ENCODE data around the gene NDUFB10.
"Not testable (repeated sequence)": the region's sequence is repeated elsewhere in the genome, so short reads cannot be mapped to it uniquely, and the experiment has no call there.

NDUFB10 gene

DNA sequence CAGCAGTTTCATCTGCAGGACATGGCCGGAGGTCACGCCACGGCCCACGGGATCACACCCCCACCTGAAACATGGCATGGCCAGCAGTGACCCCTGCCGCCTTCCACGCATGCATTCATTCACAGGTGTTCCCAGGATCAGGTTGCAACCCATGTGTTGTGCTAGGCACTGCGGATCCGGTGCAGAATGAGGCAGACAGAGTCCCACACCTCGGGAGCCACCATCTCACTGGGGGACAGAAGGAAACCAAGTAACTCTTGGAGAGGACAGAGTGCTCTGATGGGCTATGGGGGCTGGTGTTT lies 12.0 kb upstream of the NDUFB10 start:
- no peak for DNase-seq

DNA sequence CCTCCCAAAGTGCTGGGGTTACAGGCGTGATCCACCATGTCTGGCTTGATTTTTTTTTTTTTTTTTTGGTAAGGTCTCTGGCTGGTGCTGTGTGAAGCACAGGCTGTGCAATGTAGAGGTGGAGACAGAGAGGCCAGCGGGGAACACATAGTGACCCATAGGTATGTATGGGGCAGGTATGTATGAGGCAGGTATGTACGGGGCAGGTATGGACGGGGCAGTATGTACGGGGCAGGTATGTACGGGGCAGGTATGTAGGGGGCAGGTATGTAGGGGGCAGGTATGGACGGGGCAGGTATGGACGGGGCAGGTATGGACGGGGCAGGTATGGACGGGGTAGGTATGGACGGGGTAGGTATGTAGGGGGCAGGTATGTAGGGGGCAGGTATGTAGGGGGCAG lies 9.8 kb upstream of the NDUFB10 start:
- DNase-seq: no peak

DNA sequence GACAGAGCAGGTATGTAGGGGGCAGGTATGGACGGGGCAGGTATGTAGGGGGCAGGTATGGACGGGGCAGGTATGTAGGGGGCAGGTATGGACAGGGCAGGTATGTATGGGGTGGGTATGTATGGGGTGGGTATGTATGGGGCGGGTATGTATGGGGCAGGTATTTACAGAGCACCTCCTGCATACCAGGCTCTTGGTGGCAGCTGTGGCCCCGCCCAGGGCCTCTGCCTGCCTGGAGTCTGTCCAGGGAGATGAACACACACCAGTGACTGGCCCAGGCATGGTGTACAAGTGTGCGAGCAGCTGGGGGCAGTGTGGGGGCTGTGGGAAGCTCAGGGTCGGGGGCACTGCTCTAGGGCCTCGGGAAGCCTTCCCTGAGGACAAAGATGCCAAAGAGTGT lies 9.3 kb upstream of the NDUFB10 start:
- DNase-seq: no peak

DNA sequence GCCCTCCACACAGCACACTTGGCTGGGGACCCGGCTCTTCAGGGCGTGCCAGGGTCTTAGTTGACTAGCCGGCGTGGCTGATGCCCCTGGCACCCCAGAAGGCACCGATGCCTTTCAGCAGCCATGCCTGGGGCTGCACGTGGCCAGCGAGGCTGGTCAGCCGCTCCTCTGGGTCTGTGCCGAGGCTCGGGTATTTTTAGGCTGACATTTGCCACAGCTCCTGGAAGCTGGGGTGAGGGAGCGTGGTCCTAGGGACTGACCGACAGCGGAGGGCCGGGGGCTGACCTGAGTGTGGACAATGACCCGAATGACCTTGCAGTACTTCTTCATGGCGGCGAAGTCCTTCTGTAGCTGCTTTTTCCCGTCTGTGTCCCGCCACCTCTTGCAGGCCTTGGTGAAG lies 8.8 kb upstream of the NDUFB10 start:
- DNase-seq: no peak

DNA sequence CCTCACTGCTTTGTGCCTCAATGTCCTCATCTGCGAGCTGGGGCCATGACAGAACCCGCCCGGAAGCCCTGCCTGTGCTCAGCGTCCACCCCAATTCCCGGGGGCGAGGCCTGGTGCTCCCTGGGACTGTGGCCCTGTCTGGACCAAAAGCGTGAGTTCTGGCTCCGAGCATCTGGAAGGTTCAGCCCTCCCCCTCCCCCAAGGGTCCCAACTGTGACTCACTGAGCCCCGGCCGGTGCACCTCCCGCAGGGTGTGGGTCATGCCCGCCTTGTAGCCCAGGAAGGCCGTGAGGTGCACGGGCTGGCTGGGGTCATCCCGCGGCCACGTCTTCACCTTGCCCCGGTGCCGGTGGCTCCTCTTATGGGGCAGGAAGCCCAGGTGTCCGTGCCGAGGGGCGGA lies 5.6 kb upstream of the NDUFB10 start:
- DNase-seq: no peak

DNA sequence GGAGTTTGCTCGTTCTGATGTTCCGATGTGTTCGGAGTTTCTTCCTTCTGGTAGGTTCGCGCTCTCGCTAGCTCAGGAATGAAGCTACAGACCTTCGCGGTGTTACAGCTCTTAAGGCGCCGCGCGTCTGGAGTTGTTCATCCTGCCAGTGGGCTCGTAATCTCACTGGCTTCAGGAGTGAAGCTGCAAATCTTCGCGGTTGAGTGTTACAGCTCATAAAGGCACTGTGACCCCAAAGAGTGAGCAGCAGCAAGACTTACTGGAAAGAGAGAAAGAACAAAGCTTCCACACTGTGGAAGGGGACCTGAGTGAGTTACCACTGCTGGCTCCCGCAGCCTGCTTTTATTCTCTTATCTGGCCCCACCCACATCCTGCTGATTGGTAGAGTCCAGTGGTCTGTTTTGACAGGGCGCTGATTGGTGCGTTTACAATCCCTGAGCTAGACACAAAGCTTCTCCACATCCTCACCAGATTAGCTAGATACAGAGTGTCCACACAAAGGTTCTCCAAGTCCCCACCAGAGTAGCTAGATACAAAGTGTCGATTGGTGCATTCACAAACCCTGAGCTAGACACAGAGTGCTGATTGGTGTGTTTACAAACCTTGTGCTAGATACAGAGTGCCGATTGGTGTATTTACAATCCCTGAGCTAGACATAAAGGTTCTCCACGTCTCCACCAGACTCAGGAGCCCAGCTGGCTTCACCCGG lies 1.8 kb upstream of the NDUFB10 start:
- not testable (repeated sequence) for DNase-seq

DNA sequence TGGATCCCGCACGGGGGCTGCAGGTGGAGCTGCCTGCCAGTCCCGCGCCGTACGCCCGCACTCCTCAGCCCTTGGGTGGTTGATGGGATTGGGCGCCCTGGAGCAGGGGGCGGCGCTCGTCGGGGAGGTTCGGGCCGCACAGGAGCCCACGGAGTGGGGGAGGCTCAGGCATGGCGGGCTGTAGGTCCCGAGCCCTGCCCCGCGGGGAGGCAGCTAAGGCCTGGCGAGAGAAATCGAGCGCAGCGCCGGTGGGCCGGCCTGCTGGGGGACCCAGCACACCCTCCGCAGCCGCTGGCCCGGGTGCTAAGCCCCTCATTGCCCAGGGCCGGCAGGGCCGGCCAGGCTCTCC lies 1.2 kb upstream of the NDUFB10 start:
- DNase-seq: not testable (repeated sequence)

DNA sequence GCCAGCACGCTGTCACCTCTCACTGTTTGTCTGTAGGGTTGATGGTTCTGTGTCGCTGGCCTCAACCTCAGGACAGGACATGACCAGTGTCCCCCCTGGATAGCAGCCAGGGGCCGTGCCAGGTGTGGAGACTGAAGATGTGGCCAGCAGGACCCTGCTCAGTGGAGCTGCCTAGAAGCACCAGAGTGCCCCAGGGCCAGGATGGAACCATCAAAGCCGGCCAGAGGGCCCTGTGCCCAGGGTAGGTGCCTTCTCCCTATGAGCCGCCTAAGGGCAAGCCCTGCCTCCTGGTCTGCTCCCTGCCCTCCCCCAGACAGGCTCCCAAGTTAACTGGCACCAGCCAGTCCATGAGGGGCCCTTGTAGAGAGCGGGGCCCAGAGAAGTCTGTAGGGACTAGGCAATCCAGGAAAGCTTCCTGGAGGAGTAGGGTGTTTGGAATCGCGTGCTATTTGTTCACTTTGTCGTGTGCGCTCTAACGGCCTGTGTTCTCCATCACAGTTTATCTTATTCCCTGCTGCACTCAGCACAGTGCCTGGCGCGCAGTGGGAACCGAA lies 546 bp upstream of the NDUFB10 start:
- DNase-seq: no peak

DNA sequence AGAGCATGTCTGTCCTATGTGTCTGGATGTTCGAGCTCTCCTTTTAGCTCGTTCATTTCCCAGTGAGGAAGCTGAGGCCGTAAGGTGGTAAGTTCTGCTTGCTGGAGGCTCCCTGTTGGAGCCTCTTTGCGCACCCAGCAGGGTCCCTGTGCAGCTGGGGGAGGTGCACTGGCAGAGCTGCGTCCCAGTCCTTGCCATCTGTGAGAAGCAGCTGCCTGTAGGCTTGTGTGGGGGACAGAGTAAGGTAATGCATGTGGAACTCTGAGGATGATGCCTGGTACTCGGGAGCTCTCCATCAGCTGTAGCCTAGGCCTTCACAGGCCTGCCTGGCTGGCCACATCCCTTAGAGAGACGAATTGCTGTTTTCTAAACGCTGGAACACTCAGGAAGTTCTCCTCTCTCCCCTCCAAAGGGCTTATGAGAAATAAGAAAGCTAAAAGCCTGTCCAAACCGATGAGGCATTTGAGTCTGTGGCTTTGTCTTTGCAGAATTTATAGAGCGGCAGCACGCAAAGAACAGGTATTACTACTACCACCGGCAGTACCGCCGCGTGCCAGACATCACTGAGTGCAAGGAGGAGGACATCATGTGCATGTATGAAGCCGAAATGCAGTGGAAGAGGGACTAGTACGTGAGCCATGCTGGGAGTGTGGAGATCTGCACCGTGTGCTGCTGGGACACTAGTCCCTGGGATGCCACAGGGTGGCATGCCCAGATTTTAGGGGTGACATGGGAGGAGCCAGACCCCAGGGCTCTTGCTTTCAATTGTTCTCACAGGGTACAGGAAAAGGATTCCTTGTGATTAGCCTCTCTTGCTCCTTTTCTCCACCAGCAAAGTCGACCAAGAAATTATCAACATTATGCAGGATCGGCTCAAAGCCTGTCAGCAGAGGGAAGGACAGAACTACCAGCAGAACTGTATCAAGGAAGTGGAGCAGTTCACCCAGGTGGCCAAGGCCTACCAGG lies 1.6 kb downstream of the NDUFB10 start:
- no peak for DNase-seq

DNA sequence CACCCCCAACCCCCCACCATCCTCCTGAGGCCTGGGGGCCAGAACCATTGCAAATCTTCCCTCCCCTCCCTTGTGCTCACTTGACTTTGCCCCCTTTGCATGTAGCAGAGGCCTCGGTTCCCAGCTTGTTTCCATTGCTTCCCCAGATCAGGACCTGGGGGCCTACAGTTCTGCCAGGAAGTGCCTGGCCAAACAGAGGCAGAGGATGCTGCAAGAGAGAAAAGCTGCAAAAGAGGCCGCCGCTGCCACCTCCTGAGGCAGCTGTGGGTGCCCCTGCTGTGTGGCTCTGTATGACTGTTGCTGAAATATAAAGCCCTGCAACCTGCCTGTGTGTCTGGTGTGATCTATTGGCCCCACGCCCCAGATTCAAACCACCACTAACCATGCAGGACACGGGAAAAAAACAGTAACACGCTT lies 2.3 kb downstream of the NDUFB10 start:
- DNase-seq: no peak

DNA sequence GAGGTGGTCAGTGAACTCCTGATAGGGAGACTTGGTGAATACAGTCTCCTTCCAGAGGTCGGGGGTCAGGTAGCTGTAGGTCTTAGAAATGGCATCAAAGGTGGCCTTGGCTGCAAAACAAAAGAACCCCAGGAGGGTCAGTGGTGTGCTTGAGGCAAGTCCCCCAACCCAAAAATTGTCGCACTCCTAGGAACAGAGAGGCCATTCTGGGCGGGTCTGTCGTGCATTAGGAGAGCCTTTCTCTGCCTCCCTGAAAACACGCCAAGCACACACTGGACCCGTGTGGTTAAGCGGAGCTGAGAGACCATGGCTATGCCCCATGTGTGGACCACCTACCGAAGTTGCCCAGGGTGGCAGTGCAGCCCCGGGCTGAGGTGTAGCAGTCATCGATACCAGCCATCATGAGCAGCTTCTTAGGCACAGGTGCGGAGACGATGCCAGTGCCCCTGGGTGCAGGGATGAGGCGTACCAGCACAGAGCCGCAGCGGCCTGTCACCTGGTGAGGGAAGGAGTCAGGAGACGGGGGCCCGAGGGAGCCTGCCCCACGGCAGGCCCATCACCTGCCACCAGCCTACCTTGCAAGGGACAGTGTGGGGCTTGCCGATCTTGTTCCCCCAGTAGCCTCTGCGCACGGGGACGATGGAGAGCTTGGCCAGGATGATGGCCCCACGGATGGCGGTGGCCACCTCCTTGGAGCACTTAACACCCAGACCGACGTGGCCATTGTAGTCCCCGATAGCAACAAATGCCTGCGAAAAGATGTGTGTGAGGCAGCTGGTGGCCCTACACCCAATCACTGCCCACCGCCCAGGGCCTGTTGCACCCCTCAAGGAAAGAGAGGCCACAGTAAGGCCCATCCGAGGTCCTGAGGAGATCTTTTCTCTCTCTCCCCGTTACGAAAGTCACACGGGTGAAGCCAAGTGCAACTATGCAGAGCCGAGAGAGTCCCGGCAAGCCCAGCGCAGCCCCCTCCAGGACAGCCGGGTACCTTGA lies 3.1 kb downstream of the NDUFB10 start:
- DNase-seq: not testable (repeated sequence)

DNA sequence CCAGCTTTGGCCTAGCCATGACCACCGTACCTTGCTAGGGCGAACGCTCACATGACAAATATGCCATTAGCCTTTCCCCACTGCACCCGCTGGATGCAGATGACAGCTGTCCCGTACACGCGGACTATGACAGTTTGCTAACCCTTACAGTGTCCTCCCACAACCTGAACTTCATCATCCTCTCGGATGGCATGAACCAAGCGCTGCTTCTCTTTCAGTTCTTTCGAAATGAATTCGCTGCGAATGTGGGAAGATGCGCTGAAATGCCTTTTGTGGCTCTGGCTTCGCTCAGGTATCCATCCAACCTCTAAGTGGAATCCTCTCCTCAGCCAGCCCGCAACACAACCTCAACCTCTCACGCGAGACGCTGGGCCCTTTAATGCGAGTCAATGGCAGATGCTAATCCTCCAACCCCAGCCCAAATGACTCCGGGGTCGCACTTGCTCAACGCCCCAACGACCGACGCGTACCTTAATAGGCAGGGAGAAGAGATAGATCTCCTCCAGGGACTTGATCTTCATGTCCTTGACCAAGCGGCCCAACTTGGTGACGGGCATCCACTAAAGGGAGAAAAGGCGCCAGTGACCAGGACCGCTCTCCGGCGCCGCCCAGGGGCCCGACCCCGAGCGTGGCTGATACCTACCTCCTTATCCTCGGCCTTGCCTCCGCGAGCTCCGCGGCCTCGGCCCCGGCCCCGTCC lies 4.6 kb downstream of the NDUFB10 start:
- DNase-seq: no peak

DNA sequence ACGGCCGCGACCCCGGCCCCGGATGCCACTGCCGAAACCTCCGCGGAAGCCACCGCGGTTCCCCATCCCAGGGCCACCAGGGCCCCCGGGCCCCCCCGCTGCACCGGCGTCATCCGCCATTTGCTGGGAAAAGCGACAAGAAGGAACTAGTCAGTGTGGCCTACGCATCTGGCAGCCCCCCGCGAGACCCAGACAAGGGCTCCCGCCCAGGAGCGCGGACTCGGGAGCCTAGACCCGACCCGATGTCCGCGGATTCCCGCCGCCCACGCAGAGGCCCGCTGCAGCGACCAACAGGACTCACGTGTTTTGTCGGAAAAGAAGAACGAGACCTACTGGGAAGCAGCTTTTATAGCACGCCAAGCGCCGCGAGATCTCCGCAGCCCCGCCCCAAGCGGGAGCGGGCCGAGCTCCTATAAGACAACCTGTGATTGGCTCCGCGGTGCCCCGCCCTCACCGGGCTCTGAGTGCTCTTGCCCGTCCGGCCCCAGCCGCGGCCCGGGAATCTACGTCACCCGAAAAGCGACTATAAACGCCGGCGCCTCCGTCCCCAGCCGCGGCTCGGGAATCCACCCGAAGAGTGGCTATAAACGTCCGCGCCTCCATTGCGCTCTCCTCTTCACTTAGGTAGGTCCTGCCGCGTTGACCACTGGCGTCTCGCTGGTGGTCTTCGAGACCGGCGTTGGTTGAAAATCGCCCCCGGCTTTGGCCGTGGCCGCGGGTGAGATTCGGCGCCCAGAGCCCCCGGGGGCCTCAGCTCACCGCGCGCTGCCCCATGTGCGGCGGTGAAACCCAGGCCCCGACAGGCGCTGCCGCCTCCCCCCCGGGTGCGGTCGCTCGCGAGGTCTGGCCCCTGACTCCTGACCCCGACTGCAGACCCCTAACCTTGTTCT lies 5.4 kb downstream of the NDUFB10 start, which contains the start of gene RPS2:
RPS2 (minus strand) TSS at position 321 of the 890 bp plus-strand sequence; CDS start at position 120, 201 bp downstream.
- peak; percentile 91 for DNase-seq

DNA sequence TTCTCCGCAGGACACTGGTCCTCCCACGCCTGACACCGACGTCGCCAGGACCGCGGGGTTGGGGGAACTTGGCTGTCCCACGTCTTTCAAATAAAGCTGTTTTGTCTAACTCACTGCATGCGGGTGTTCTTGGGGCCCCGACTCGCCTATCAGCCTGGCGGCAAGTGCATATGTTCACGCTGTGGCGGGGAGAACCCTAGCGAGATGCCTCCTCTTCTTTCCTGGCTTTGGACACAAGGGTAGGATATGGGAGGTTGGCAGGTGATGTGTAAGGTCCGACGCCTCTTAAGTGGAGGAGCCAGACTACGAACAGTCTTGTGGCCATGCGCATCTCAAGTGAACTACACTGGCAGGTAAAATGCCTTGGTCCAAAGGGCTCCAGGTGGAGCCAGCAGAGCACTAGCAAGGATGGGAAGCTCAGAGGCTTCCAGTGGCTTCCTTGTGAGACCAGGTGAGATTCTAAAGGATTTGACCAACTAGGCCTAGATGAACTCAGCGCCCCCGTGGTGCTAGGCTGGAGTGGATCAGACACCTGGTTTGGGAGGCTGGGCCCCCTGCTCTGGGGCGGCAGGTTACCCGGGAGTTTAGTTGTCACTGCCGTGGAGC lies 6.2 kb downstream of the NDUFB10 start:
- no peak for DNase-seq

DNA sequence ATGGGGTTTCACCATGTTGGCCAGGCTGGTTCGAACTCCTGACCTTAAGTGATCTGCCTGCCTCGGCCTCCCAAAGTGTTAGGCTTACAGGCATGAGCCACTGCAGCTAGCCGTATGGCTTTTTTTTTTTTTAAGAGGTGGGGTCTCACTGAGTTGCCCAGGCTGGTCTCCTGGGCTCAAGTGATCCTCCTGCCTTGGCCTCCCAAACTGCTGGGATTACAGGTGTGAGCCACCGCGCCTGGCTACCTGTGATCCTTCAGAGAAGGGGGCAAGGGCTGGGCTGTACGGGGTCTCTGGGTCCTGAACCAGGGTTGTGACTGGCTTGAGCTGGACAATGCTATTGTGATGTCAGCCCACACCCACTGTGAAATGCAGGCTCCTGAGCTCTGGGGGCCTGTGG lies 7.1 kb downstream of the NDUFB10 start, which contains the start of gene RNF151:
RNF151 (plus strand) TSS at position 397 of the 400 bp plus-strand sequence. CDS start 26 bp downstream, outside the sequence.
- DNase-seq: no peak

DNA sequence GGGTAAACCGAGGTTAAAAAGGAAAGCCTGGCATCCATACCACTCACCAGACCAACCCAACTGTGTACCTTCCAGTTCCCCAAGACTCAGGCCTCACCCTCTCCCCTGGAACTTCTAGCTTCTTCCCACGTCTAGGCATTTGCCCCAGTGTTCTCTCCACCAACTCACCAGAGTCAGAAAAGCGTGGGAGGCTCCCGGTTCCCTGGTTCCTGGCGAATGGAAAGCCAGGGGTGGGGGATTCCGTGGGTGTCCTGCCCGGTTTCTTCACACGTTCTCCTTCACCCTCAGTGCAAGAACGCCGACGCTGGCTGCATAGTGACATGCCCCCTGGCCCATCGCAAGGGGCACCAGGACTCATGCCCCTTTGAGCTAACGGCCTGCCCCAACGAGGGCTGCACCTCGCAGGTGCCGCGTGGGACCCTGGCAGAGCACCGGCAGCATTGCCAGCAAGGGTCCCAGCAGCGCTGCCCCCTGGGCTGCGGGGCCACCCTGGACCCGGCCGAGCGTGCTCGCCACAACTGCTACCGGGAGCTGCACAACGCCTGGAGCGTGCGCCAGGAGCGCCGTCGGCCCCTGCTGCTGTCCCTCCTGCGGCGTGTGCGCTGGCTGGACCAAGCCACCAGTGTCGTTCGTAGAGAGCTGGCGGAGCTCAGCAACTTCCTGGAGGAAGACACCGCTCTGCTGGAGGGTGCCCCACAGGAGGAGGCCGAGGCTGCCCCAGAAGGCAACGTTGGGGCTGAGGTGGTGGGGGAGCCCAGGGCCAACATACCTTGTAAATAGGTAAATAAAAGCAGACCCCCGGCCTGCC lies 9.0 kb downstream of the NDUFB10 start:
- DNase-seq: no peak

DNA sequence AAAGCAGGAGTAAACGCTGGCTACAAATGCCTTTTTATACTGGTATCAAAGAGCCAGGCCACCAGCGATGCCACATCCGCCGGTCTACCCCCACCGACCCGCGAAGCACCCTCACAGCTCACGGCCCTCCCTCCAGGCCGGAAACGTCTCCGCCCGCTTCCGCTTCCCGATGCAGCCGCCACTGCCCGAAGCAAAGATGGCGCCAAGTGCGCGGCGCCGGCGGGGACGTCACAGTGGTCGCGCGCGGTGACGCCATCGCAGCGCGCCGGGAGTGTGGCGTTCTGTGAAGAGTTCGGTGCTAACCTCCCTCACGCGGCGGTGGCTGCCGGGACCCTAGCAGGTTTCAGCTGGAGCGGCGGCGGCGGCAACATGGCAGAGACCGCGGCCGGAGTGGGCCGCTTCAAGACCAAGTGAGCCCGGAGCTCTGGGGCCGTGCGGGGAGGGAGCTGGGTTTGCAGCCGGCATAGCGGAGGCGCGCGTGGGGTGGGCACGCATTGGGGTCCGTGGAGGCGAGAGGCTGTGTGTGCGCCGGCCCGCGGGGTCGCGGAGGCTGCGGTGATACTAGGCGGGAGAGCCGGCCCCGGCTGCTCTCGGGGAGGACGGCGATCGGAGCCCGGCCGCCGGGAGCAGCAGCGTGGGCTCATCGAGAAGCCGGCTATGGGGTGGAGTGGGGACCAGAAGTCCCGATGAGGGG lies 12.6 kb downstream of the NDUFB10 start, which contains the start of gene TBL3:
TBL3 (plus strand) TSS at position 258 of the 694 bp plus-strand sequence; CDS start at position 370, 112 bp downstream.
- no peak for DNase-seq

DNA sequence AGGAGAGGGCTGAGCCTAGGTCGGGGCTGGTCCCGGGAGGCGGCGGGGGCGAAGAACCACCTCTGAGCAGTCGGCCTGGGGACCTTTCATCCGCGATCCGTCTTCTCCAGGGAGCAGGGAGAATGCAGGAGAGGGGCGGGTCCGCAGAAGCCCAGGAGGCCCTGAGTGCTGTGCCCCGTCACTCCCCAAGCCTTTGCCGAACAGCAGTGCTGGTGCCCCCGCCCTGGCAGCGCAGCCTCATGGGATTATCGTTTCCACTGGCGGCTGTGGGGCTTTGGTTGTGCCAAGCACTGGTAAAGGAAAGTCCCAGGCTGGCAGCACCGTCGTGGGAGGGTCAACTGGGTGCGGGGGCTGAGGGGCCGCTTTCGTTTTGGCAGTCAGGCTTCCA lies 13.1 kb downstream of the NDUFB10 start:
- DNase-seq: no peak
